OCI-LY7 (cell line): ENCODE results near the gene RFX7. TPM values are rescaled to one million over a fixed set of nuclear protein-coding genes. Genes with fewer than 3 reads are reported as not detected.
A peak's percentile ranks its signal among the peaks of the same experiment; 100 is the strongest.

Experiments
- BruUV-seq: library from RNA; stranded (reverse); fragments of 400-500 nt; replicated peaks from 2 replicates; lab custom pipeline; 2021; lab: Mats Ljungman, UMichigan
- CTCF ChIA-PET: fragments of 300-600 bp; sonication (Branson Sonifier 250); formaldehyde crosslinking; loops from one replicate; lab custom pipeline; 2022; ENCODE audit warnings: antibody characterized with exemption; ENCODE audit not compliant: unreplicated experiment; lab: Charles Lee
- POLR2A ChIA-PET: fragments of 300-600 bp; sonication (Branson Sonifier 250); formaldehyde crosslinking; loops from one replicate; lab custom pipeline; 2022; ENCODE audit warnings: antibody characterized with exemption; lab: Charles Lee
- DNase-seq: peaks from one replicate; pipeline ENCODE4 v3.0.0-alpha.2; 2015; ENCODE audit warnings: low spot score
- H2AFZ ChIP-seq: fragments of 200-600 bp; sonication (generic), shearing (Covaris generic); 2 replicates; pipeline ENCODE4 v1.6.1; 2014; ENCODE audit warnings: mild to moderate bottlenecking, antibody characterized with exemption, low read length, moderate library complexity
- H3K27ac ChIP-seq: fragments of 200-600 bp; sonication (generic); 2 replicates; pipeline ENCODE4 v1.5.1; 2014; ENCODE audit warnings: mixed run types, low read depth, mild to moderate bottlenecking, moderate library complexity, low read length, inconsistent platforms; ENCODE audit not compliant: poor library complexity, severe bottlenecking
- H3K36me3 ChIP-seq: fragments of 200-600 bp; sonication (generic); 2 replicates; pipeline ENCODE4 v1.6.1; 2014; ENCODE audit warnings: mild to moderate bottlenecking, antibody characterized with exemption, low read length, moderate library complexity, mixed read lengths; ENCODE audit not compliant: insufficient read depth
- H3K4me1 ChIP-seq: fragments of 200-600 bp; sonication (generic); 2 replicates; pipeline ENCODE4 v1.5.1; 2014; ENCODE audit warnings: mild to moderate bottlenecking, low read length; ENCODE audit not compliant: insufficient read depth, poor library complexity, severe bottlenecking
- H3K4me2 ChIP-seq: fragments of 200-600 bp; sonication (generic); 2 replicates; pipeline ENCODE4 v1.6.1; 2014; ENCODE audit warnings: mild to moderate bottlenecking, low read length
- H3K4me3 ChIP-seq: fragments of 200-600 bp; sonication (generic); 2 replicates; pipeline ENCODE4 v1.5.1; 2014; ENCODE audit warnings: mild to moderate bottlenecking, low read depth, low read length; ENCODE audit not compliant: poor library complexity, severe bottlenecking
- H3K79me2 ChIP-seq: fragments of 200-600 bp; sonication (generic); 2 replicates; pipeline ENCODE4 v1.6.1; 2016; ENCODE audit warnings: low read depth, mild to moderate bottlenecking, low read length, moderate library complexity, mixed read lengths; ENCODE audit not compliant: insufficient read depth
- H3K9me2 ChIP-seq: fragments of 200-600 bp; sonication (generic); 2 replicates; pipeline ENCODE4 v1.6.1; 2016; ENCODE audit warnings: mild to moderate bottlenecking, low read length, mixed read lengths; ENCODE audit not compliant: insufficient read depth
- H3K9me3 ChIP-seq: fragments of 200-600 bp; sonication (generic); 2 replicates; pipeline ENCODE4 v1.6.1; 2014; ENCODE audit warnings: mild to moderate bottlenecking, mixed run types, low read length, mixed read lengths
- H4K20me1 ChIP-seq: fragments of 200-600 bp; sonication (generic); 2 replicates; pipeline ENCODE4 v1.6.1; 2014; ENCODE audit warnings: mild to moderate bottlenecking, antibody characterized with exemption, low read length, moderate library complexity, mixed read lengths; ENCODE audit not compliant: insufficient read depth
- EZH2phosphoT487 ChIP-seq: fragments of 200-600 bp; sonication (generic); IDR thresholded peaks from 2 replicates; pipeline ENCODE4 v1.6.1; 2018; ENCODE audit warnings: low read depth, borderline replicate concordance, mild to moderate bottlenecking, mixed run types, antibody characterized with exemption, low read length, moderate library complexity, mixed read lengths
- intact Hi-C: fragments of 100-400 bp; cut with micrococcal nuclease; formaldehyde crosslinking; loops from one replicate; pipeline ENCODE4 v1.10.0; 2022; ENCODE audit not compliant: unreplicated experiment
- total RNA-seq, 2 experiments: library from RNA; depleted of rRNA in 1 of 2; stranded (reverse); fragments of >200 nt in 1 of 2; shearing (Covaris generic) in 1 of 2; gene quantifications; 2 replicates each; pipeline ENCODE4 v1.2.3, GENCODE V29; 2014 to 2022
- TF ChIP-seq, protein P1 (sequence below): fragments of 200-600 bp; sonication (generic); conservative IDR thresholded peaks from 2 replicates; pipeline ENCODE4 v1.5.1; 2014; ENCODE audit warnings: mild to moderate bottlenecking, antibody characterized with exemption, low read length, moderate library complexity, mixed read lengths

RFX7 gene
- total RNA-seq, 2 experiments from 2014 or later, result 10.3 to 33.9 TPM

DNA sequence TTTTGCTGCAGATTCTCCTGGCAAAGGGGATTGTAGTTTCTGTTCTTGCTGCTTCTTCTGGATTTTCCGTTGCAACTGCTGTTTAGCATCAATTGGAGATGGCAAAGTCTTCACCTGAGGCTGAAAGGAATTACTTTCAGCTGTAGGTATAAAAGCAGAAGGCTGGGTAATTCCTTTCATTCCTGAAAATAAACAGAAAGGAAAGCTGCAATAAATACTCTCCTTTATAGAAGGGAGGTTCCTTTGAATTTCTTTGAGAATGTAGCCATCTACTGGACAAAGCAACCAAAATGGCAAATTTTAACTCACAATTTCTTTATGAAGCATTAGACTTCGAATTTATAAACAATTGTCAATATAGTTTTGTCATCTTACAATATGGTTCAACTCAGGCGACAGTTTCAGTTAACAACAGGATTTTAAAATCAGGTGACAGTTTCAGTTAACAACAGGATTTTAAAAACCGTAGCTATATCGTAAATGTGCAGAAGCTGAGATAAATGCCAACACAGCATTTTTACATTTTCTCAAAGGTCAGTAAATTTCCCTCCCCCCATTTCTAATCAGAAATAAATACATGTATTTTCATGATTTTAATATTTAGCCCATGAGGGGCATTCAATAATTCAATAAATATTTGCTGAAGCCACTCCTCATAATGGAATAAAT lies 145.3 kb downstream of the RFX7 start:
- H2AFZ ChIP-seq, result no peak overlapping the region
- H4K20me1 ChIP-seq, result no peaks in the 10 kb centered on the region
- TF ChIP-seq, protein P1, sequence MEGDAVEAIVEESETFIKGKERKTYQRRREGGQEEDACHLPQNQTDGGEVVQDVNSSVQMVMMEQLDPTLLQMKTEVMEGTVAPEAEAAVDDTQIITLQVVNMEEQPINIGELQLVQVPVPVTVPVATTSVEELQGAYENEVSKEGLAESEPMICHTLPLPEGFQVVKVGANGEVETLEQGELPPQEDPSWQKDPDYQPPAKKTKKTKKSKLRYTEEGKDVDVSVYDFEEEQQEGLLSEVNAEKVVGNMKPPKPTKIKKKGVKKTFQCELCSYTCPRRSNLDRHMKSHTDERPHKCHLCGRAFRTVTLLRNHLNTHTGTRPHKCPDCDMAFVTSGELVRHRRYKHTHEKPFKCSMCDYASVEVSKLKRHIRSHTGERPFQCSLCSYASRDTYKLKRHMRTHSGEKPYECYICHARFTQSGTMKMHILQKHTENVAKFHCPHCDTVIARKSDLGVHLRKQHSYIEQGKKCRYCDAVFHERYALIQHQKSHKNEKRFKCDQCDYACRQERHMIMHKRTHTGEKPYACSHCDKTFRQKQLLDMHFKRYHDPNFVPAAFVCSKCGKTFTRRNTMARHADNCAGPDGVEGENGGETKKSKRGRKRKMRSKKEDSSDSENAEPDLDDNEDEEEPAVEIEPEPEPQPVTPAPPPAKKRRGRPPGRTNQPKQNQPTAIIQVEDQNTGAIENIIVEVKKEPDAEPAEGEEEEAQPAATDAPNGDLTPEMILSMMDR, result 0 out of 2 replicates have a peak, but pooled peaks have one; percentile 16
- TF ChIP-seq EZH2phosphoT487, result no peak
- no peak overlapping the region for H3K27ac ChIP-seq
- intact Hi-C loops, result no loop called here
- H3K4me3 ChIP-seq, result no peak overlapping the region
- no TSS peak for BruUV-seq
- CTCF ChIA-PET, result no interaction called here
- no peak overlapping the region for H3K4me2 ChIP-seq
- no peaks in the 10 kb centered on the region for H3K4me1 ChIP-seq
- H3K79me2 ChIP-seq, result no peaks in the 10 kb centered on the region
- DNase-seq, result no peak
- H3K36me3 ChIP-seq, result peaks cover 79% of the 10 kb centered on the region
- POLR2A ChIA-PET, result interaction anchor here (0.5 to 0.6 kb wide), 2 partner anchors 14 to 597 kb away, joined by 3 read pairs; no protein-coding TSS in a partner anchor
- H3K9me2 ChIP-seq, result no peaks in the 10 kb centered on the region
- no peaks in the 10 kb centered on the region for H3K9me3 ChIP-seq

DNA sequence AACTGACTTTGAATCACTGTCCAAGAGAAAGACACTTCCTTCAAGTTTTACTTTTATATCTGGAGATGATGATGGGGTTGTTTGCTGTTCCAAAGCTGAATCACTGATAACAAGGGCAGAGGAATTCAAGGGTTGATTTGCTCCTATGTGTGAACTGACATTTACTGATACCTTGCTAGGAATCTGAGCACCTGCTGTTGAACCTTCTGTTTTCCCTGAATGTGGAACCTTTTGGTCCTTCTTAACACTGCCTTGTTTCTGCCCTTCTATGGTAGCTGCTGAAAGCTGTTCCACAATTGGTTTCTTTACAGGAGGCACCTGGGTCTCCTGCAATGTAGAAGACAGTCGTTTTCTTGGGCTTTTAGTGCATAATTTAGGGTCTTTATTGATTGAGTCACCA lies 148.3 kb downstream of the RFX7 start:
- TF ChIP-seq, protein P1, result no peak
- no peak for TF ChIP-seq EZH2phosphoT487
- Histone ChIP-seq H3K4me2 (no peak overlapping the region), H4K20me1 (no peaks in the 10 kb centered on the region), H3K9me2 (no peaks in the 10 kb centered on the region), H2AFZ (no peak overlapping the region), H3K79me2 (no peaks in the 10 kb centered on the region), H3K4me1 (no peaks in the 10 kb centered on the region), H3K4me3 (no peak overlapping the region), H3K27ac (no peak overlapping the region), H3K36me3 (peaks cover 86% of the 10 kb centered on the region), H3K9me3 (no peaks in the 10 kb centered on the region)
- ChIA-PET POLR2A (no interaction called here), CTCF (no interaction called here)
- intact Hi-C loops, result no loop called here
- DNase-seq, result no peak
- TSS peak; percentile 24 for BruUV-seq

DNA sequence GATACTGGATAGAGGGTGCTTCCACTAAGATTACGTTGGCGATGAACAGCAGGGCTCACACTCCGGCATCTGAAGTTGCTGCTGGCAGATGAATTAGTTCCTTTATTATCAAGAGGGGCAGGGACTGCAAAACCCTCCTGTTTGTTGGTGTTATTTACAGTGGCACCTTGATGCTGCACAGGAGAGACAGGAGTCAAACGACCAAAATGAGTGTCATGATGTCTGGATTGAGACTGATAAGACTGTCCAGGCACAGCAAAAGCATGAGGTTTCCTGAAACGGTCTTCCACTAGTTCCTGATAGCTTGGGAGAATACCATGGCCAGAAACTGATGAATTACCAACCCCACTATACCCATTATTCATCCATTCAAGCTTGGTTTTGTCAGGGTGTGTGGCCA lies 149.5 kb downstream of the RFX7 start:
- no peak for TF ChIP-seq EZH2phosphoT487
- TF ChIP-seq, protein P1, result no peak
- no peak overlapping the region for H3K4me3 ChIP-seq
- no peak for DNase-seq
- H2AFZ ChIP-seq, result no peak overlapping the region
- no peaks in the 10 kb centered on the region for H3K79me2 ChIP-seq
- no peaks in the 10 kb centered on the region for H3K4me1 ChIP-seq
- H3K9me3 ChIP-seq, result no peaks in the 10 kb centered on the region
- CTCF ChIA-PET, result no interaction called here
- intact Hi-C loops, result no loop called here
- H4K20me1 ChIP-seq, result no peaks in the 10 kb centered on the region
- no TSS peak for BruUV-seq
- peaks cover 79% of the 10 kb centered on the region for H3K36me3 ChIP-seq
- H3K9me2 ChIP-seq, result no peaks in the 10 kb centered on the region
- no peak overlapping the region for H3K27ac ChIP-seq
- no peak overlapping the region for H3K4me2 ChIP-seq
- POLR2A ChIA-PET, result no interaction called here
